Posterior cingulate gyrus (tissue), 11 donors: ENCODE results near the gene ADAM12.

Experiments used
- DNase-seq, 10 donors: peaks; one replicate each; pipeline versions ENCODE4 v3.0.0 to v3.0.0-alpha.2; 2020 to 2021; ENCODE audit warnings: mixed read lengths in 3 of 10
- intact Hi-C: fragments of 100-400 bp; cut with DNase I; formaldehyde crosslinking; loops from one replicate; pipeline ENCODE4 v1.15.1; 2023

The ADAM12 gene

GRCh38 chr10:126009650-126010049 lies 378.6 kb downstream of the ADAM12 start:
- DNase-seq: no peak
- intact Hi-C loops: no loop called here

GRCh38 chr10:126006906-126007305 lies 381.4 kb downstream of the ADAM12 start:
- intact Hi-C loops: no loop called here
- no peak for DNase-seq

GRCh38 chr10:126006264-126006663 lies 382.0 kb downstream of the ADAM12 start:
- intact Hi-C loops: no loop called here
- no peak for DNase-seq

GRCh38 chr10:126004752-126005151 lies 383.5 kb downstream of the ADAM12 start:
- no peak for DNase-seq
- intact Hi-C loops: no loop called here

GRCh38 chr10:126001576-126001975 lies 386.7 kb downstream of the ADAM12 start:
- DNase-seq: no peak
- intact Hi-C loops: no loop called here

- no peak for DNase-seq
- intact Hi-C loops: no loop called here
Observed at GRCh38 chr10:125999694-126000093, 388.6 kb downstream of the ADAM12 start.

GRCh38 chr10:125997586-125997985 lies 390.7 kb downstream of the ADAM12 start:
- no peak for DNase-seq
- intact Hi-C loops: no loop called here

- DNase-seq: no peak
- intact Hi-C loops: no loop called here
Observed at GRCh38 chr10:125995726-125996304, 392.5 kb downstream of the ADAM12 start.

GRCh38 chr10:125994601-125995000 lies 393.7 kb downstream of the ADAM12 start:
- no peak for DNase-seq
- intact Hi-C loops: no loop called here

- intact Hi-C loops: no loop called here
- no peak for DNase-seq
Observed at GRCh38 chr10:125992254-125992653, 396.0 kb downstream of the ADAM12 start.

GRCh38 chr10:125991392-125991791 lies 396.9 kb downstream of the ADAM12 start:
- no peak for DNase-seq
- intact Hi-C loops: no loop called here

GRCh38 chr10:125990974-125991373 lies 397.3 kb downstream of the ADAM12 start:
- intact Hi-C loops: no loop called here
- DNase-seq: no peak

GRCh38 chr10:125989791-125990190 lies 398.5 kb downstream of the ADAM12 start:
- intact Hi-C loops: loop anchor here (10.0 kb wide), 1 partner anchor 755 kb away; no protein-coding TSS in a partner anchor

GRCh38 chr10:125985557-125986240 lies 402.6 kb downstream of the ADAM12 start:
- DNase-seq: no peak
- intact Hi-C loops: loop anchor here (10.0 kb wide), 1 partner anchor 759 kb away; no protein-coding TSS in a partner anchor

More at GRCh38 chr10:125989791-125990190, 398.5 kb downstream of the ADAM12 start:
- no peak for DNase-seq

- intact Hi-C loops: loop anchor here (5.0 to 10.0 kb wide), 2 partner anchors 517 to 760 kb away; no protein-coding TSS in a partner anchor
- DNase-seq: no peak
Observed at GRCh38 chr10:125984865-125985495, 403.3 kb downstream of the ADAM12 start.

- DNase-seq: no peak
- intact Hi-C loops: loop anchor here (5.0 to 10.0 kb wide), 2 partner anchors 518 to 760 kb away; no protein-coding TSS in a partner anchor
Observed at GRCh38 chr10:125984346-125984745, 403.9 kb downstream of the ADAM12 start.

- intact Hi-C loops: loop anchor here (2.0 to 10.0 kb wide), 3 partner anchors 319 to 761 kb away; no protein-coding TSS in a partner anchor
Observed at GRCh38 chr10:125983656-125984055, 404.6 kb downstream of the ADAM12 start.

GRCh38 chr10:125983161-125983560 lies 405.1 kb downstream of the ADAM12 start:
- intact Hi-C loops: loop anchor here (2.0 to 10.0 kb wide), 3 partner anchors 320 to 762 kb away; no protein-coding TSS in a partner anchor
- no peak for DNase-seq

More at GRCh38 chr10:125983656-125984055, 404.6 kb downstream of the ADAM12 start:
- DNase-seq: no peak

- DNase-seq: peak in 5 of 10 donors; percentile 13 to 85 (median 19)
- intact Hi-C loops: loop anchor here (1.0 to 10.0 kb wide), 4 partner anchors 320 to 762 kb away; no protein-coding TSS in a partner anchor
Observed at GRCh38 chr10:125982260-125982948, 405.9 kb downstream of the ADAM12 start.

- intact Hi-C loops: loop anchor here (5.0 to 10.0 kb wide), 2 partner anchors 522 to 764 kb away; no protein-coding TSS in a partner anchor
Observed at GRCh38 chr10:125980521-125981035, 407.7 kb downstream of the ADAM12 start.

More at GRCh38 chr10:125980521-125981035, 407.7 kb downstream of the ADAM12 start:
- DNase-seq: no peak
